Measurements from ENCODE around the gene TRPM4.

DNA sequence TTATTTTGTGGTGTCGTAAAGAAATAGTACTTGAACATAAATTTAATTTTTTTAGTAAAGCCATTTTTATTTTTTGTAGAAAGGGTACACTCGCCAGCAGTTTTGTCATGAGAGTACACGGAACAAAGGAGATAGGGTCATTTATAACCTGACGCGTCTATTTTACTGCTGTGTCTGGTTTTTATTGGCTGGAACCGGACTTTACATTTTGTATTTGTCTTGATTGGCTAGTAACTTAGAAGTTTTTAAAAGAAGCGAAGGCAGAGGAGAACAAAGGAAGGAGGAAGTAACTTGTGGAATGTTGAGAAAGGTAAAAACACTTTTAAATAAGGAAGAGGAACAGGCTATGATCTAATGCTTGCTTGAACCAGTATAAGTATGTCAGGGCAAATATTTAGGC is 43.5 kb downstream of the TRPM4 start:
- TF ChIP-seq EP300 (IDR thresholded peaks at IDR 0.05; ENCODE audit: borderline replicate concordance) (no peak), FOXM1 (IDR thresholded peaks at IDR 0.05; ENCODE audit: borderline replicate concordance, low read depth) (no peak), EGR1 (IDR thresholded peaks at IDR 0.05) (no peak), RAD21 (IDR thresholded peaks at IDR 0.05; ENCODE audit: low read depth) (no peak), ZBTB7A (IDR thresholded peaks at IDR 0.05; ENCODE audit: low read depth) (no peak), YY1 (IDR thresholded peaks at IDR 0.05; ENCODE audit: low read depth) (no peak), TEAD4 (IDR thresholded peaks at IDR 0.05) (no peak), CEBPB (IDR thresholded peaks at IDR 0.05) (no peak)
- TF ChIP-seq, protein P1, sequence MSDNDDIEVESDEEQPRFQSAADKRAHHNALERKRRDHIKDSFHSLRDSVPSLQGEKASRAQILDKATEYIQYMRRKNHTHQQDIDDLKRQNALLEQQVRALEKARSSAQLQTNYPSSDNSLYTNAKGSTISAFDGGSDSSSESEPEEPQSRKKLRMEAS (IDR thresholded peaks at IDR 0.05): no peak
